Measurements from ENCODE around the gene CDH4.

DNA sequence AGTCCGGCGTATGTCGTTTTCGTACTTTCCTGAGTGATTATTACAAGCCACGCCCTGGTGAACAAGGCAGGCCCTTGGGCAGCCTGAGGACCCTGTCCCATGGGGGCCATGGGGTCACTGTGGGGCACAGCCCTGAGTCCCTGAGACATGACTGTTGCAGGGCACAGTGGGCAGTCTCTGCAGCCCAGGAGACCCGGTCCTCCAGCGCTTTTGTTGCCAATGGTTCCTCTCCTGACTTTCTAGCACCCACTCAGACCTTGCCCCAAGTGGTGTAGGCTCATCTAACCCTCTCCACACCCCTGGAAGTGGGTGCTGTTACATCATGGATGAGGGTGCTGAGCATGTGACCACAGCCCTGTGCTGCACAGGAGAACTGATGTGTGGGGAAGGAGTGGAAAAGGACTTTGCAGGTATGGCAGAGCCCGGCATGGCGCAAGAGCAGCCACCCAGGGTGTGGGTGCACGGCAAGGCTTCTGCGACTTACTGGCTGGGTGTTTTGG, 494.1 kb downstream of the CDH4 start:
- TF ChIP-seq, protein P1, sequence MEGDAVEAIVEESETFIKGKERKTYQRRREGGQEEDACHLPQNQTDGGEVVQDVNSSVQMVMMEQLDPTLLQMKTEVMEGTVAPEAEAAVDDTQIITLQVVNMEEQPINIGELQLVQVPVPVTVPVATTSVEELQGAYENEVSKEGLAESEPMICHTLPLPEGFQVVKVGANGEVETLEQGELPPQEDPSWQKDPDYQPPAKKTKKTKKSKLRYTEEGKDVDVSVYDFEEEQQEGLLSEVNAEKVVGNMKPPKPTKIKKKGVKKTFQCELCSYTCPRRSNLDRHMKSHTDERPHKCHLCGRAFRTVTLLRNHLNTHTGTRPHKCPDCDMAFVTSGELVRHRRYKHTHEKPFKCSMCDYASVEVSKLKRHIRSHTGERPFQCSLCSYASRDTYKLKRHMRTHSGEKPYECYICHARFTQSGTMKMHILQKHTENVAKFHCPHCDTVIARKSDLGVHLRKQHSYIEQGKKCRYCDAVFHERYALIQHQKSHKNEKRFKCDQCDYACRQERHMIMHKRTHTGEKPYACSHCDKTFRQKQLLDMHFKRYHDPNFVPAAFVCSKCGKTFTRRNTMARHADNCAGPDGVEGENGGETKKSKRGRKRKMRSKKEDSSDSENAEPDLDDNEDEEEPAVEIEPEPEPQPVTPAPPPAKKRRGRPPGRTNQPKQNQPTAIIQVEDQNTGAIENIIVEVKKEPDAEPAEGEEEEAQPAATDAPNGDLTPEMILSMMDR (IDR thresholded peaks at IDR 0.05), result no peak
- no peak for TF ChIP-seq ZFX (IDR thresholded peaks at IDR 0.05; ENCODE audit: borderline replicate concordance)
